AG09309 (cell line): Measurements from ENCODE around the gene SOBP.

ENCODE experiments used
- DNase-seq: peaks from one replicate; pipeline ENCODE4 v3.0.0-alpha.2; 2010; ENCODE audit warnings: low read depth
- H3K4me3 ChIP-seq: 2 replicates; pipeline ENCODE4 v1.5.1; 2011; ENCODE audit warnings: mild to moderate bottlenecking, low read depth, low read length, moderate library complexity; ENCODE audit not compliant: control insufficient read depth
- CTCF ChIP-seq: IDR thresholded peaks from 2 replicates; pipeline ENCODE4 v1.5.1; 2011; ENCODE audit warnings: mild to moderate bottlenecking, low read depth, low read length, inconsistent platforms; ENCODE audit not compliant: insufficient read depth, control insufficient read depth; ENCODE audit errors: missing control alignments

The SOBP gene

GRCh38 chr6:107611094-107611810 lies 121.3 kb downstream of the SOBP start:
- DNase-seq: no peak
- H3K4me3 ChIP-seq: no peak overlapping the region
- no peak for TF ChIP-seq CTCF

GRCh38 chr6:107612762-107613415 lies 123.0 kb downstream of the SOBP start:
- no peak for TF ChIP-seq CTCF
- DNase-seq: no peak
- no peak overlapping the region for H3K4me3 ChIP-seq

- H3K4me3 ChIP-seq: no peak overlapping the region
- DNase-seq: no peak
- TF ChIP-seq CTCF: no peak
Observed at GRCh38 chr6:107613651-107614379, 123.9 kb downstream of the SOBP start.

- DNase-seq: no peak
- no peak for TF ChIP-seq CTCF
Observed at GRCh38 chr6:107614828-107615227, 124.9 kb downstream of the SOBP start.

GRCh38 chr6:107616775-107617174 lies 126.9 kb downstream of the SOBP start:
- DNase-seq: no peak
- no peak overlapping the region for H3K4me3 ChIP-seq
- TF ChIP-seq CTCF: no peak

More at GRCh38 chr6:107614828-107615227, 124.9 kb downstream of the SOBP start:
- no peak overlapping the region for H3K4me3 ChIP-seq

GRCh38 chr6:107617341-107617932 lies 127.5 kb downstream of the SOBP start:
- no peak overlapping the region for H3K4me3 ChIP-seq
- TF ChIP-seq CTCF: no peak
- no peak for DNase-seq
